HepG2 (cell line): ENCODE results near the gene TMEM217. TPM values are rescaled to one million over a fixed set of nuclear protein-coding genes. Genes with fewer than 3 reads are reported as not detected.
A peak's percentile ranks its signal among the peaks of the same experiment; 100 is the strongest.

Experiments used
- ARID2 ChIP-seq: sonication (generic); formaldehyde crosslinking; IDR thresholded peaks from 2 replicates; pipeline ENCODE4 v1.8.1; 2022; ENCODE audit warnings: mild to moderate bottlenecking, missing genetic modification reagents, borderline replicate concordance
- HES4 ChIP-seq: sonication (generic); formaldehyde crosslinking; IDR thresholded peaks from 2 replicates; pipeline ENCODE4 v1.9.0; 2021; ENCODE audit warnings: mild to moderate bottlenecking, missing genetic modification reagents, borderline replicate concordance
- HINFP ChIP-seq: sonication (generic); formaldehyde crosslinking; IDR thresholded peaks from 2 replicates; pipeline ENCODE4 v1.4.0; 2020; ENCODE audit warnings: low read depth, mild to moderate bottlenecking, missing genetic modification reagents
- KDM5B ChIP-seq: sonication (generic); formaldehyde crosslinking; IDR thresholded peaks from 2 replicates; pipeline ENCODE4 v1.4.0; 2020; ENCODE audit warnings: missing genetic modification reagents, mild to moderate bottlenecking, borderline replicate concordance
- LRRFIP1 ChIP-seq: sonication (generic); formaldehyde crosslinking; conservative IDR thresholded peaks from 2 replicates; pipeline ENCODE4 v1.4.0; 2020; ENCODE audit warnings: missing genetic modification reagents
- MLXIP ChIP-seq: sonication (generic); formaldehyde crosslinking; IDR thresholded peaks from 2 replicates; pipeline ENCODE4 v1.9.0; 2021; ENCODE audit warnings: missing genetic modification reagents, borderline replicate concordance
- NCOA1 ChIP-seq: sonication (generic); formaldehyde crosslinking; IDR thresholded peaks from 2 replicates; pipeline ENCODE4 v1.9.0; 2021; ENCODE audit warnings: missing genetic modification reagents
- NFIC ChIP-seq: IDR thresholded peaks from 2 replicates; pipeline ENCODE4 v1.6.1; 2012; ENCODE audit warnings: mild to moderate bottlenecking, low read length, inconsistent platforms
- TAF15 ChIP-seq: fragments of 200-400 bp; formaldehyde crosslinking; IDR thresholded peaks from one replicate; pipeline ENCODE4 v1.6.1; 2018; ENCODE audit warnings: mild to moderate bottlenecking, low read depth, low read length; ENCODE audit not compliant: poor library complexity, severe bottlenecking
- THAP7 ChIP-seq: sonication (generic); formaldehyde crosslinking; IDR thresholded peaks from 2 replicates; pipeline ENCODE4 v1.8.1; 2023; ENCODE audit warnings: mild to moderate bottlenecking, missing genetic modification reagents
- ZBTB39 ChIP-seq: sonication (generic); formaldehyde crosslinking; IDR thresholded peaks from 2 replicates; pipeline ENCODE4 v1.5.0; 2020; ENCODE audit warnings: missing genetic modification reagents
- ZFP36L1 ChIP-seq: sonication (generic); formaldehyde crosslinking; IDR thresholded peaks from 2 replicates; pipeline ENCODE4 v1.8.0; 2022; ENCODE audit warnings: mild to moderate bottlenecking, missing genetic modification reagents, moderate library complexity
- ZKSCAN8 ChIP-seq: IDR thresholded peaks from 2 replicates; pipeline ENCODE4 v1.6.1; 2016; ENCODE audit warnings: borderline replicate concordance, missing genetic modification reagents, missing compliant biosample characterization
- ZNF235 ChIP-seq: sonication (generic); formaldehyde crosslinking; IDR thresholded peaks from 2 replicates; pipeline ENCODE4 v1.8.1; 2023; ENCODE audit warnings: mild to moderate bottlenecking, missing genetic modification reagents, borderline replicate concordance
- ZNF24 ChIP-seq: fragments of 450-650 bp; IDR thresholded peaks from 2 replicates; pipeline ENCODE4 v1.6.1; 2017; ENCODE audit warnings: antibody characterized with exemption, mild to moderate bottlenecking
- ZNF260 ChIP-seq: sonication (generic); formaldehyde crosslinking; IDR thresholded peaks from 2 replicates; pipeline ENCODE4 v1.4.0; 2020; ENCODE audit warnings: missing genetic modification reagents, low read depth, mild to moderate bottlenecking, borderline replicate concordance
- ZNF431 ChIP-seq: sonication (generic); formaldehyde crosslinking; IDR thresholded peaks from 2 replicates; pipeline ENCODE4 v1.9.0; 2022; ENCODE audit warnings: missing genetic modification reagents, low read depth, mild to moderate bottlenecking, borderline replicate concordance
- ZNF777 ChIP-seq: sonication (generic); formaldehyde crosslinking; IDR thresholded peaks from 2 replicates; pipeline ENCODE4 v1.4.0; 2020; ENCODE audit warnings: missing genetic modification reagents
- polyA plus RNA-seq, 8 experiments: library from polyadenylated mRNA; depleted of rRNA in 3 of 8; stranded (reverse) in 7 of 8; unstranded in 1 of 8; fragments of >200 nt; fragmentation: Illumina TruSeq in 4 of 8; extraction: Trizol in 4 of 8; gene quantifications; 2 replicates each; pipeline versions ENCODE4 v1.2.1 to v1.2.3, GENCODE V29; 2011 to 2016; ENCODE audit warnings: low read depth in 4 of 8, missing spikeins in 1 of 8, mixed read lengths in 1 of 8; ENCODE audit not compliant: insufficient read depth in 1 of 8
- total RNA-seq, 5 experiments: library from RNA; depleted of rRNA; stranded (reverse); fragments of >200 nt; fragmentation: Illumina TruSeq; extraction: Trizol; gene quantifications; 2 replicates each; pipeline ENCODE4 v1.2.3, GENCODE V29; 2016; ENCODE audit warnings: low read depth in 1 of 5

TMEM217 gene
- total and polyA plus RNA-seq, 2 of the 13 experiments (the other 11 are each of a cell fraction or from before 2014, with no cell fraction given) = 2.3 to 3.4 TPM

- TF ChIP-seq ZBTB39 (CRISPR knock-in tag) (no peak), KDM5B (CRISPR knock-in tag) (peak; percentile 72; the same call in 1 of the 2 replicates), ZFP36L1 (CRISPR knock-in tag) (no peak), MLXIP (CRISPR knock-in tag) (peak; percentile 83; the same call in 1 of the 2 replicates), ZNF777 (CRISPR knock-in tag) (peak; percentile 57; the same call in 1 of the 2 replicates), LRRFIP1 (no peak), NFIC (peak; percentile 82), NCOA1 (peak; percentile 34; the same call in 1 of the 2 replicates), TAF15 (no peak), ZNF235 (peak; percentile 42; the same call in 1 of the 2 replicates), HINFP (no peak; the same call in 1 of the 2 replicates), ZNF431 (CRISPR knock-in tag) (no peak), ZNF24 (no peak), ZNF260 (CRISPR knock-in tag) (no peak), HES4 (peak; percentile 76), ARID2 (CRISPR knock-in tag) (no peak), ZKSCAN8 (CRISPR knock-in tag) (peak; percentile 50; the same call in 1 of the 2 replicates), THAP7 (CRISPR knock-in tag) (no peak)
Measured at GRCh38 chr6:37169496-37170272, 88.3 kb downstream of the TMEM217 start, which contains the start of gene PIM1 (continued).
